GM21737 (cell line): ENCODE data around the gene RCE1.

Experiments
- ATAC-seq: cut with Tn5 transposase; IDR thresholded peaks from one replicate; pipeline ENCODE4 v1.9.1; 2021; ENCODE audit warnings: mild to moderate bottlenecking, moderate library complexity; ENCODE audit not compliant: unreplicated experiment

RCE1 gene

DNA sequence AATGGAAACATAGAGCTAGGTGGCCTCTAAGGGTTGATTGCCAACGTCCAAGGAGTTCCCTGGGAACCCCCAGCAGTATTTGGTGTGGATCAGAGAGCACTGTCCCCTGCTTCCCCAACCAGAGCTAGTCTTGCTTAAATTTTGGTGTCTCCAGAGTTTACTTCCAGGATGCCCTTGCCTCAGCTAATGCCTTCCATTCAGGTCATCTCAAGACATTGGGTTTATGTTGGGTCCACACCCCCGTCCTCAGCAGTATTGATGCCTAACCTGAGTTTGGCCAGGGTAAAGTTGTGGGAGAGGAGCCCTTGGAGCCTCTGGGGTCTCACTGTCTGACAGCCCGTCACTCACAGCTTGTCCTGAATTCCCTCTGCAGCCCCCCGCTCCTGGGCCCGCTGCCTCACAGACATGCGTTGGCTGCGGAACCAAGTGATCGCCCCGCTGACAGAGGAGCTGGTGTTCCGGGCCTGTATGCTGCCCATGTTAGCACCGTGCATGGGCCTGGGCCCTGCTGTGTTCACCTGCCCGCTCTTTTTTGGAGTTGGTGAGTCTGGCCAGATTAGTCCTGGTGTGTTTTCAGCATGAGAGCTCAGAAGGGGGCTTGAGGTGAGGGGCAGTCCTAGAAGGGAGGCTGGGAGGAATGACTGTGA is 1.4 kb downstream of the RCE1 start:
- no peak for ATAC-seq

DNA sequence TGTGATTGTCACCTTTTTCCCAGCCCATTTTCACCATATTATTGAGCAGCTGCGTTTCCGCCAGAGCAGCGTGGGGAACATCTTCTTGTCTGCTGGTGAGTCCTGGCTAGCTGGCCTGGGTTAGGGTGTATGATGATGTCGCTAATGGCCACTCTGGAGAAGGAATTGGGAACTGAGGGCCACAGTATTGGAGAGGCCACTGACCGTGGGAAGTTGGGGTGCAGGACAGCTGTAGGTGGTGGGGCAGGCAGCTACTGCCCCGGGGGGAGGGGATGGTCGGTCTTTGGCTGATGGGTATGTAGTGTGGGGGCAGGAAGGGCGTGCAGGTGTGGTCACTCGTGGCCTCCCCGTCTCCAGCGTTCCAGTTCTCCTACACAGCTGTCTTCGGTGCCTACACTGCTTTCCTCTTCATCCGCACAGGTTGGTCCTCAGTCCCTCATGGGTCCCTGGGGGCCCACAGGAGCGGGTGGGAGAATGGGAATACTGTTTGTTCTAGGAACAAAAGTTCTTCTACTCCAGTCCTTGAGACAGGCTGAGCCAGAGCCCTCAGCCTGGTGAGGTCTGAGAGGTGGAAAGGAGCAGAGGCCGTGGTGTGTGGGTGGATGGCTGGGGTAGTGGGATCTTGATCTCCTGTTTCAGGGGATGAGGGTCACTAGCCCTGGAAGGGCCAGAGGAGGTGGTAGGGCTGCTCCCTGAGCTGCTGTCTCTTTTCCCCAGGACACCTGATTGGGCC is 2.1 kb downstream of the RCE1 start:
- no peak for ATAC-seq

DNA sequence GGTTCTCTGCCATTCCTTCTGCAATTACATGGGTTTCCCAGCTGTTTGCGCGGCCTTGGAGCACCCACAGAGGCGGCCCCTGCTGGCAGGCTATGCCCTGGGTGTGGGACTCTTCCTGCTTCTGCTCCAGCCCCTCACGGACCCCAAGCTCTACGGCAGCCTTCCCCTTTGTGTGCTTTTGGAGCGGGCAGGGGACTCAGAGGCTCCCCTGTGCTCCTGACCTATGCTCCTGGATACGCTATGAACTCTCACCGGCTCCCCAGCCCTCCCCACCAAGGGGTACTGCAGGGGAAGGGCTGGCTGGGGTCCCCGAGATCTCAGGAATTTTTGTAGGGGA is 2.6 kb downstream of the RCE1 start:
- no peak for ATAC-seq

GRCh38 chr11:66846671-66847091 is 3.4 kb downstream of the RCE1 start:
- ATAC-seq, result no peak

DNA sequence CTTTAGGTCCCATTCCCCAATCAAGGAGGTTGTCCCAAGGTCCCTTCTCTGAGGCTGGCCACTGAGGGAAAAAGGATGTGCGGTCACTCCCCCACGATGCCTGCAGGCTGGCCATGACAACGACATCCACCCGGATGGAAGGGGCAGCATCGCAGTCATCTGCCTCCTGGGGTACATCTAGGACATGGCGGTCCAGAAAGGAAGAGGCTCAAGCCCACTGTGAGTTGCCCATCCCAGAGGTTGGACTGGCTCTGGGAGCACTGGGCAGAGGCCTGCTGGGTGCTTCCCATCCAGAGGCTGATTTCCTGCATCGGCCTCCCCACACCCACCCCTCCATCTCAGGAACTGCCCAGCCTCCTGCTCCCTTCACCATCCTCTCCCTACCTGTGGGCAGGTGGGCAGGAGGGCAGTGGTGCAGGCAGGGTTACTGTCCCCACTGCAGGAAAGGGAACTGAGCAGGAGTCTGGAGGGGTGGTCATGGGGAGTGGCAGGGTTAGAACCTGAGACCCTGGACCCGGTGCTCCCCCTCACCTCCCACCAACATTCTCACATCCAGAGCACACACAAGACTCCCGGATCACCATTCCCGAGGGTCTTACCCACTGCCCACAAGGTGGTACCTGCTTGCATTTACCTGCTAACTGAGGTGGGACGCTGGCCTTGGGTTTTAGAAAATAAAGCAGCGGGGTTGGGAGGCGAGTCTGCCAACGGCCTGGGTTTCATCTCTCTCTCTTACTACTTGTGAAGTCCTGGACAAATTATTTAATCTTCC is 4.4 kb downstream of the RCE1 start:
- no peak for ATAC-seq

DNA sequence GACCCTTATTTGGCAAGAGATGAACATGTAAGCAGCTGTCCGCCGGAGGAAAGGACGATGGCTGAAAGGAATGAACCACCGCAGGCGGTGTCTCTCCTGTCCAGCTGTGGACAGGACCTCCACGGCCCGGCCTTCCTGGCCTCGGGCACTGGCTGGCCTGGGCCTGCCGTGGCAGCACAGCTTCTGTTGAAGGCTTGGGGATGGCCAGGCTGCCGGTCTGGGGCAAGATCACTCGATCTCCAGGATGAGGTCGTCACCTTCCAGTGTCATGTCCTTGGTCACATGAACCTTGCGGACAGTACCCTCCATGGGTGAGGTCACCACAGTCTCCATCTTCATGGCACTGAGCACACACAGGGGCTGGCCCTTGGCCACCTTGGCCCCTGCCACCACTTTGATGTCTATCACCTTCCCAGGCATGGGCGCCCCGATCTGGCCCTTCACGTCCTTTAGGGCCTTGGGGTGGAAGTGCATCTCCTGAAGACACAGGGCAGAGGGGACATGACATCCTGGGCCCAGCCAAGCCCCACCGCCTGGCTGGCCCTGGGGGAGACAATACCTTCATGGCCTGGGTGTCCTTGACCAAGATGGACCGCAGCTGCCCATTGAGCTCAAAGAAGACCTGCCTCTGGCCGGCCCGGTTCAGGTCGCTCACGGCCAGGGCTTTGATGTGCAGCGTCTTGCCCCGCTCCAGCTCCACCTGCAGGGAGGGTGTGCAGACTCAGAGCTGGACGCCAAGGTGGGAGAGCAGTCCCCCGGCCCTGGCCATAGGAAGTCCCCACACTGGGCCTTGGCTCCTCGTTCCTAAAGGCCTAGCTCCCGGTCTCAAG is 5.6 kb downstream of the RCE1 start:
- no peak for ATAC-seq

GRCh38 chr11:66849501-66850234 is 6.4 kb downstream of the RCE1 start:
- no peak for ATAC-seq

DNA sequence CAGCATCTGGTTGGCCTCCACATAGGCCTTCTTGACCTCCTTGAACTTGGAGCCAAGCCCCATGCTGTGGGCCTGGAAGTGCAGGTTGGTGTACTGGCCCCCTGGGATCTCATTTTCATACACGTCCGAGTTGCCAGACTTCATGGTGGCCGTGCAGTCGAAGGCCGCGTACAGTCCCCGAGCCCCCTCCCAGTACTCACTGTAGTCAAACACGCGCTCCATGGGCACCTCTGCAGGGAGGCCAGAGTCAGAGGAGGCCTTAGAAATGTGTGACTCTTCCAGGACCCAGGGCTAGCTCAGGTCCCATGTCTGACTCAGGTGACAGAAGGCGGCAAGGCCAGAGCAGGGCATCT is 7.0 kb downstream of the RCE1 start:
- ATAC-seq, result no peak

DNA sequence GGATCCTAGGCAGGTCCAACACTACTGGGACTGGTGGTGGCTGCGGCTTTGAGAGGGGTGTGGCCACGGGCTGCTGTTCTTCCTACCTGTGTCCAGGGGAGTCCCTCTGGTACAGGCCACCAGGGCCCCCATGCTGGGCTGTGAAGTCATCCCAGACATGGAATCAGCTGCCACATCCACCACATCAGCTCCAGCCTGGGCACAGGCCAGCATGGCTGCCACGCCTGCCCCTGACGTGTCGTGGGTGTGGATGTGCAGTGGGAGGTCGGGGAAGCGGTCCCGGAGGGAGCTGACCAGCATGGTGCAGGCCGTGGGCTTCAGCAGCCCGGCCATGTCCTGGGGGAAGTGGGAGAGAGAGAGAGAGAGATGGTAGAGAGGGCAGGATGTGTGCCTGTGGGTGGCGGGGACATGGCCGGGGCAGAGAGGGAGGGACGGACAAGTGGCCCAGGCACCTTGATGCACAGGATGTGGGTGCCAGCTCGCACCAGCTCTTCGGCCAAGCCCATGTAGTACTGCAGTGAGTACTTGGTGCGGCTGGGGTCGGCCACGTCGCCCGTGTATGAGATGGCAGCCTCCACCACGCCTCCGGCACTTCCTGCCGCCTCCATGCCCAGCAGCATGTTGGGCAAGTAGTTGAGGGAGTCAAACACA is 7.5 kb downstream of the RCE1 start:
- ATAC-seq, result no peak

- no peak for ATAC-seq
These were observed 8.0 kb downstream of the RCE1 start for GRCh38 chr11:66851239-66851596.

GRCh38 chr11:66851698-66852465 is 8.6 kb downstream of the RCE1 start:
- no peak for ATAC-seq

DNA sequence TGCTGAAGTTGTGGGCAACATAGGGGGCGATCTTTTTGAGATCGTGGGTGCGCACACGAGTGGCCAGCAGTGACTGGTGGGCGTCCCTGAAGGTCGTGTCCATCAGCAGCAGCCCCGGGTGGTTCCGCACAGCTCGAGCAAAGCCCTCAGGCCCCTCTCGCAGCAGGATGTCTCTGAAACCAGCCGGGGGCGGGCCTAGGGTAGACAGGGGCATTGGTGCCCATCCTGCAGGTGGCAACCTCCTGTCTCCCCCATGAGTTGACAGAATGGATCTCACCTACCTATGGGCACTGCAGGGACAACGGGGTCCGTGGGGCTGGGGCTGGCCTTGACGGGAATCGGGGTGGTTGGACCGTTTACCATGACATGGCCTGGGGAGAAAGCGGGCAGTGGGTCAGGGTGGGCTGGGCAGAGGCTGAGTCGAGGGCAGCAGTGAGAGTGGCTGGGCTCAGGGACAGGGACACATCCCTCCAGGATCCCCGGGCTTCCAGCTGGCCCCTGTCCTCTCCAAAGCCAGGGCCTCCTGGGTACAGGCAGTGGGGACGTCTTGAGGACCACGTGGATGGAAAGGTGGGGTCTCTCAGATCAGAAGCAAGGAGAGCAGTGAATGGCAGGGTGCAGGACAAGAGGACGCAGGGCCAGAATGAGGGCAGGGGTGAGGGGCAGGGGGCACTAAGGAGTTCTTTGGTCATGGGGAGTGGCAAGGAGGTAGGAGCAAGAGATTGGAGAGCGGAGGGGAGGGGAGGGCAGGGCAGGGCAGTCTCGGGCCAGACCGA is 9.4 kb downstream of the RCE1 start:
- no peak for ATAC-seq

DNA sequence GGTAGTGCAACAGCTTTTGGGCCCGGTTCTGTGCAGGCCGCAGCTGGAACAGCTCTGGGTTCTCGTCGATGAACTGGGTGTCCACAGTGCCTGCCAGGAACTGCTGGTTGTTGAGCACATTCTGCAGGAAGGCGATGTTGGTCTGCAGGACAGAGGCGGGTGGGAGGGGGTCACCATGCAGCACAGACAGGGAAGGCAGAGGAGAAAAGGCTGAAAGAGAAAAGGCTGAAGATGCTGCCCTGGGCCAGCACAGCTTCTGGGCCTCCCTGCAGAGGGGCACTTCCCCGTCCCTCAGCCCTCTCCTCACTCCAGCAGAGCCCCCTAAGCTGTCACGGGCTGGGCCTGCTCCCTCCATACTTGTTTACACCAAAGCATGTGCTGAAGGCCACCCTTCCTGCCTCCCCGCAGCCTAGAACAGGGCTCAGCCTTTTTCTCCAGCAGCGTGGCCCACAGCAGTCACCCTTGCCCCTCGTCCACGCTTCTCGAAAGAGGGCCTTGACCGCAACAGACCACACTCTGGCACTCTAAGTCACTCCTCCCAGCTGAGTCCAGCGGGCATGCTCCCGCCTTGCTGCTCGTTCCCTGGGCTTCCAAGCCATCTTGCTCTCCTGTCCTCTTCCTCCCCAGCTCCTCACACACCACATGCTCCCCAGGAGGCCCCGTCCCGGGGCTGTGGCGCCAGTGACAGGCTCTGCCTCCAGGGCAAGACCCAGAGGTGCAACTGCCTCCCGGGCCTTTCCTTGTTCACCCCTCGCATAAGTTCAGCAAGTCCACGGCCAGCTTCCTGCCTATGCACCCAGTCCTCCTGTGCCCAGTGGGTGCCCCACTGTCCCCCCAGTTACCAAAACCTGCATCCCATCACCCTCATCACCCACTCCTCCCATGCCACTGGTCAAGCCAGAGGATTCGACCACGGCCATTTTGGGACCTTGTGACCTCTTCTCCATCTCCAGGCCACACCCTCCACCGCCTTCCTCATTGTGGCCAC is 10.3 kb downstream of the RCE1 start:
- no peak for ATAC-seq

GRCh38 chr11:66854231-66854661 is 11.0 kb downstream of the RCE1 start:
- ATAC-seq, result no peak

GRCh38 chr11:66854729-66855211 is 11.5 kb downstream of the RCE1 start:
- ATAC-seq, result no peak

DNA sequence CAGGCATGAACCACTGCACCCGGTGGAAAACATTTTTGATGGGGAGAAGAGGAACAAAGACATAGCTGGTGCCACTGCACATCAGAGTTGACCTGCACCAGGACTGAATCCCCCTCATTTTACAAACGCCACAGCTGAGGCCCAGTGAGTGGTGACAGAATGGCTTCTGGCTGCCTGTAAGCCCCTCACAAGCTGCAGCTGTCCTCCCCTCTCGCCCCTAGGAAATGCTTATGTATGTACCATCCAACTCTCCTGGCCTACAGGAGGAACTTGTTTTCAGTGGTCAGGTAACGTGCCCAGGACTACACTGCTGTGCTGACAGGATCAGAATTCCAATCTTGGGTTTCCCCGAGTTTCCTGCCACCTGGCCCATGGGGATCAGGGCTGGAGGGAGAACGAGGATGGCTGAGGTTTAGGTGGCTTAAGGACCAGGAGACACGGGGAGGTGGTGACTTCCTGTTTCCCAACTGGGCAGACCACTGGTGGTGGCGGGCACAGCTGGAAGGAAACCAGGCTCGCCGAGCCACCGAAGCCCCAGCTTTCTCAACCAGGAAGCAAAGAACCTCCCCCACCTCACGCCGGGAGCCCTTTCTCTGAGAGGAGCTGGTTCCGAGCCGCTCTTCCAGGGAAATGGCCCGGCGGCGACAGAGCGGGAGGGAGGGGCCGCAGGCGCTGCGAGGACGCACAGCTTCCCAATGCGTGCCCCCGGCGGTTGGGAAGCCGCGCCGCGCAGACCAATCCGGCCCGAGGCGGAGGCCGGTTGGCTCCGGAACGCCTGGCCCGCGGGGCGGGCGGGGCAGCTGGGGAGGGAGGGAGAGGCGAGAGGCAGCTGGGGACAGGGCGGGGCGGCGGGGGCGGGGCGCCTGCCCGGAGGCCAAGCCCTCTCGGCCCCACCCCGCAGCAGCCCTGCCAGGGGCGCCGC is 12.6 kb downstream of the RCE1 start:
- ATAC-seq, result peak; percentile 69
